G401 (cell line): Measurements from ENCODE around the gene ATP8B3. TPM values are rescaled to one million over a fixed set of nuclear protein-coding genes. Genes with fewer than 3 reads are reported as not detected.
"Not testable (repeated sequence)": the region's sequence is repeated elsewhere in the genome, so short reads cannot be mapped to it uniquely, and the experiment has no call there.

ENCODE experiments used
- DNase-seq: peaks from one replicate; pipeline ENCODE4 v3.0.0-alpha.2; 2015; ENCODE audit warnings: low spot score
- in situ Hi-C: cut with HindIII; loops from 2 replicates; pipeline ENCODE4 v1.10.0; 2016; ENCODE audit warnings: low sequenced_read_pairs, mixed read lengths
- total RNA-seq: library from RNA; depleted of rRNA; stranded (reverse); fragments of >200 nt; shearing (Covaris generic); gene quantifications from 2 replicates; pipeline ENCODE4 v1.2.3, GENCODE V29; 2014

The ATP8B3 gene
- total RNA-seq, 1 experiment from 2014 or later, result 5.5 TPM

DNA sequence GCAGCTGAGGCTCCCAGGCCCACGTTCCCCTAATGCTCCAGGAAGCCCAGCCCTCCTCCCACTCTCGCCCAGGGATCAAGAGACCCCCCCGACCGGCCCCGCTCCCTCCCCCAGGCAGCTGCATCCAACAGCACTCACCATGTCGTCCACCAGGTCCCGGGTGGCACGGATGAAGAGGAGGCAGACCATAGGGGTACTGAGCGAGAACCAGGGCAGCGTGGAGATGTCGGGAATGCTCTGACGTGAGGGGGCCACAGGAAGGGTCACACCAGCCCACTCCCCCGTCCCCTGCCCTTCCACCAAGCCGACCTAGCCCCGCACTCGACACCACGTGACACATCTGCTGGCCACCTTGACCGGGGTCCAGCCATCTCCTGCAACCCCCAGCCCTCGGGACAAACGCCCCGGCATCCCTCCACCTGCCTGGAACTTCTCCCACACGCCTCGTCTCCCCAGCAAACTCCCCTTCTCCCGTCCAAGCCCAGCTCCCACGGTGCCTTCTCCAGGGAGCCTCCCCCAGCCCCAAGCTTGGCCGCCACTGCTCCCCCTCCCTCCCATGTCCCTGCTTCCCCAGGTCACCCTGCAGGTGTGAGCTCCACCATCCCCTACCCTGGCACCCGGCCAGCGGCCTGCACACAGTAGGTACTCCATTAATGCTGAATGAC lies 4.9 kb downstream of the ATP8B3 start:
- DNase-seq, result no peak
- in situ Hi-C loops, result no loop called here

DNA sequence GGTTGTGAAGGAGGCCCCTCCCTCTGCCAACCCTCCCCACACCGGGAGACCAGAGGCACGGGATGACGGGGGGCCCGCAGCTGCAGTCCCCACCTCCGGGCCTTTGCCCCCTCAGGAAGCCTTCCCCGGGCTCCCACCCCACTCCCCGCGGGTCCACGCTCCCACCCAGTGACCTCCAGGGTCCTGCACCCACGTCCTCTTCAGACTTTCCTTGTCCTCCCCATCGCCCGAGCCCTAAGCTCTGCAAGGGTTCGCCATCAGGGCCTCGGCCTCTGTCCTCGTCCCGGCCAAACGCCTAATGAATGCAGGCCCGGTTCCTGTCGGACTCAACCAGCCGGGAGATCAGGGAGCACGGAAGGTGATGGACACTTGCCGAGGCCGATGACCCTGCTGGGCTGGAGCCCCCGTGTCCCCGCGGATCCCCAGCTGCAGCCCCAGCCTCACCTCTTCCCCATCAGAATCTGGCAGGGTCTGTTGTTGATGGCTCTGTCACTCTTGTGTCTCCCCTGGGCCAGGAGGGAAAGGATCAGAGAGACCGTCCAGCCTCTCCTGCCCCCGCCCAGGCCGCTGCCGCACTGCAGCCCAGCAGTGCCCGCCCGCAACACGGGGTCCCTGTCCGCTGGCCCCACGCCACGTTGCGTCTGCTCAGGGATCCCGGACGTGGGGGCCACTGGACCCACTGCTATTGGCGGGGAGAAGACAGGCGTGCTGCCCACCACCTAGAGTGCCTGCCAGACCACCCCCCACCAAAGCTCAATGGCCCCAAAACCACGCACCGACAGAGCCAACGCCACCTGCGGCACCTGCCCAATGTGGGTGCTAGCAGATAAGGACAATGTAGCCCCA lies 5.7 kb downstream of the ATP8B3 start:
- in situ Hi-C loops, result no loop called here
- no peak for DNase-seq

GRCh38 chr19:1805401-1806183 lies 6.5 kb downstream of the ATP8B3 start:
- in situ Hi-C loops, result no loop called here
- DNase-seq, result no peak

DNA sequence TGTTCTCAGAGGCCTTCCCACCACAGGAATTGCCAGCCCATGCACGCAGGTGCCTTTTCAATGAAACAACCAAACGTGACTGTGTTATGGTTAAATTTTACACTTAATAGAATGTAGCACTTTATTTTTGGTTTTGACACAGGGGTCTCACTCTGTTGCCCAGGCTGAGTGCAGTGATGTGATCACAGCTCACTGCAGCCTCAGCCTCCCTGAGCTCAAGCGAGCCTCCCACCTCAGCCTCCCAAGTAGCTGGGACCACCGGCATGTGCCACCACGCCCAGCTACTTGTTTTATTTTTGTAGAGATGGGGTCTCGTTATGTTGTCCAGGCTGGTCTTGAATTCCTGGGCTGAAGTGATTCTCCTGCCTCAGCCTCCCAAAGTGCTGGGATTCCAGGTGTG lies 7.2 kb downstream of the ATP8B3 start:
- no peak for DNase-seq
- in situ Hi-C loops, result no loop called here

- no peak for DNase-seq
- in situ Hi-C loops, result no loop called here
Measured at GRCh38 chr19:1799695-1800342, 12.3 kb downstream of the ATP8B3 start.

- in situ Hi-C loops, DNase-seq: not testable (repeated sequence)
Measured at GRCh38 chr19:1797313-1797712, 14.8 kb downstream of the ATP8B3 start.

DNA sequence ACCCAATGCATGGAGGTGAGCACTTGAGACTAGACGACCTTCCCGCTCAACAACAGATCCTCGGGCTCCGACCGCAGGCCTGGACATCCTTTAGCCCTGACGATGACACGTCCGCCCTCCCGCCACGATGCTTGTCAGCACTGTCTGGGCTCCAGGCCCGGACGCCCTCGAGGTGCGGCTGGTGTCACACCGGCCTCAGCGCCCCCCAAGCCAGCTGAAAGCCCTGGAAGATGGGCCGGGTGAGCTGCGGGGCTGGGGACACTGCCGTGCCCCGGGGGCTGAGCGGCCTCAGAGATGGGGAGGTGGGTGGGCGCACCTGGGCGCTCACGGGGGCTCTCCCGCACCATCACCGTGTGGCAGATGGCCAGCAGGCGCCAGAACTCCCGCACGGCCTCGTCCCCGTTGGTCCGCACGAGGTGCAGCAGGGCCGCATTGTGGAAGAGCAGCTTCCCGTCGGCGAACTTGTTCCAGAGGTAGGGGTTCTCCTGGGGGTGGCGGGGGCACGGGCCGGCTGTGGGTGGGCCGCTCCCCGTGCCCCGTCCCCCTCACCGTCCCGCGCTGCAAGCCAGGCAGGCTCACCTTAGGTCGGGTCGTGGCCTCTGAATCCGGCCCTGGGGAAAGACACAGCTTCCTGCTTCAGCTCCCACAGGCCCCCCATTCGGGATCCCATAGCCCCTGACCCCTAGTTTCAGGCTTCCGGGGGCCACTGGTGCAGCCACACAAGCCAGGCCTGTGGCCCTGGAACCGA lies 15.5 kb downstream of the ATP8B3 start:
- DNase-seq, result no peak
- in situ Hi-C loops, result no loop called here

DNA sequence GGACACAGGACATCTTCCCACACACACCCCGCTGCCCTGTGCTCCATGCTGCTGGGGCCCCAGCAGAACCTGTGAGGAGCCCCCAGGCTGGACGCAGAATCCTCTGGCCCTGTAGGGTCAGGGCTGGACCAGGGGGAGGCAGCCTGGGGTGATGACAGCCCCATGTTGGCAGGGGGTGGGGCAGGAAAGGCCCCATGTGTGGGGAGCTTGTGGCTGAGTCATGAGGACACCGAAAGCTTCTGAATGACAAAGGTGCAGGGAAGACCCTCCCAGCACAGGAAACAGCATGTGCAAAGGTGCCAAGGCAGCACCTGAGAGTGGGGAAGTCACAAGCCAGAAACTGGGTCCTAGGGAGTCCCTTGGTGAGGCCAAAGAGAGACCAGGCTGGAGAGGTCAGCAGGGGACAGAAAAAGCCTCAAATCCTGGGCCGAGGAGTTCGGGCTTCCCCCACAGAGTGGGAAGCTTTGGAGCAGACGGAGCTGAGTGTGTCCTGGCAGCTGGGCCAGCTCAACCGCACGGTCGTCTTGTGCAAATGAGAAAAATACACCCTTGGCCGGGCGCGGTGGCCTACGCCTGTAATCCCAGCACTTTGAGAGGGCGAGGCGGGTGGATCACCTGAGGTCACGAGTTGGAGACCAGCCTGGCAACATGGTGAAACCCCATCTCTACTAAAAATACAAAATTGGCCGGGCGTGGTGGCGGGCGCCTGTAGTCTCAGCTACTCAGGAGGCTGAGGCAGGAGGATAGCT lies 17.5 kb downstream of the ATP8B3 start:
- in situ Hi-C loops, result no loop called here
- no peak for DNase-seq

DNA sequence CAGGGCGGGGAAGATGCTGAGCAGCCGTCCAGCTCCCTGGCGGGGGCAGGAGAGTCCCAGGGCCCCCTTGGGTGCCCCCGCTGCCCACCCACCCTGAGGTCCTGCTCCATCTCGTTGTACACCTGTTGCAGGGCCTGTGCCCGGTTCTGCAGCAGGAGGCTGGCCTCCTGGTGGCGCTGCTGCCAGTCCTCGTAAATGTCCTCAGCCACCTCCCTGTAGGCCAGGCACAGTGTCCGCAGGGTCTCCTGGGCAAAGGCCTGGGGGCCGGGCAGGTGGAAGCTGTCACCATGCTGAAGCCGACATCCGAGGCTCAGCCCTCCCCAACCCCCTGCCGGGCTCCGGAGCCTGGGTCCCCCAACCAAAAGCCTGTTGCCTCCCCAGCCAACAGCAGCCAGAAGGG lies 20.2 kb downstream of the ATP8B3 start:
- in situ Hi-C loops, result no loop called here
- no peak for DNase-seq

DNA sequence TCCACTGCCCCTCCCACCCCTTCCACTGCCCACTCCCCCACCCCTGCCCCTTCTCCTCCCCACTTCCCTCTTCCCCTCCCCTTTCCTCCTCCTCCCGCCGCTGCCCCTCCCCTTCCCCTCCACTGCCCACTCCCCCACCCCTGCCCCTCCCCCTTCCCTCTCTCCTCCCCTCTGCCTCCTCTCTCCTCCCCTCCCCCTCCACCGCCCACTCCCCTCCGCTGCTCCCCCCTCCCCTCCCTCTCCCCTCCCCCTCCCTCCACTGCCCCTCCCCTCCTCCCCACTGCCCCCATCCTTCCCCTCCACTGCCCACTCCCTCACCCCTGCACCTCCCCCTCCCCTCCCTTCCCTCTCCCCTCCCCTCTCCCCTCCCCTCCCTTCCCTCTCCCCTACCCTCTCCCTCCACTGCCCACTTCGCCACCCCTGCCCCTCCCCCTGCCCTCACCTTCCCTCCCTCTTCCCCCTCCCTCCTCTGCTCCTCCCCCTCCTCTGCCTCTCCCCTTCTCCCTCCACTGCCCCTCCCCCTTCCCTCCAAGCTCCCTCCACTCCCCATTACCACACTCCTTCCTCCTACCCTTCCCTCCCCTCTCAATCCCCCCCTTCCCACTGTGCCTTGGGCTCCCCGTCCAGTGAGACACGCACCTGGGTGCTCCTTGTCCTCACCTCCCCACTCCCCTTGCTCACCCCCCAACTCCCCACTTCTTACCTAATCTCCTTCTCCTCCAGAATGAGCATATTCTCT lies 21.9 kb downstream of the ATP8B3 start:
- no peak for DNase-seq
- in situ Hi-C loops, result no loop called here

DNA sequence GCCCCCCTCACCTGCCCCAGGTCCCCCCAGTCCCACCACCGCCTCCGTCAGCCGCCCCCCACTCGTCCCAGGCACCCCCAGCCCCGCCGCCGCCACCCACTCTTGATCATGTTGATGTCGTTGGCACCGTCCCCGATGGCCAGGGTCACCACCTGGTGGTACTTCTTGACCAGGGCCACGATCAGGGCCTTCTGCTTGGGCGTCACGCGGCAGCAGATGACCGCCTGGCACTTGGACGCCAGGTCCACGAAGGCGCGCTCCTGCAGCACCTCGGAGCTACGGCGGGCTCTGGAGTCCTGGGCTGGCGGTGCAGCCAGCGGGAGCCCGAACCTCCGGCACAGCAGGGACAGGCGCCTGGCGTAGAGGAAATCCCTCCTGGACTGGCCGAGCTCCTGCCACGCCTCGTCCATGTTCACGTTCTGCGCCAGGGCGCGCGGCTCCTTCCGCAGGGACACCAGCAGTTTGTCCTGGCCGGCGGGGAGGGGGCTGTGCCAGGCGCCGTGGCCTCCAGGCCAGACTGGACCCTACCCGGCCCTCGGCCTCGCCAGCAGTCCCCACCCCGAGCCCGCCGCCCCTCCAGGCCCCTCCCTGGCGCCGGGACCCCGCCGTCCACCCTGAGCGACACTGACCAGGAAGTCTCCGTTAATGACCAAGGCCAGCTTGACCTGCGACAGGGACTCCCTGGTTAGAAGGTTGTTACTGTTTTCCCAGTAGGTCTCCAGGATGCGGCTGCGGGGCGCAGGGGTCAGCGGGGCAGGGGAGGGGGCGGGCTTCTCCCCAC lies 22.6 kb downstream of the ATP8B3 start:
- DNase-seq, result no peak
- in situ Hi-C loops, result no loop called here

GRCh38 chr19:1787116-1787515 lies 25.0 kb downstream of the ATP8B3 start:
- no peak for DNase-seq

DNA sequence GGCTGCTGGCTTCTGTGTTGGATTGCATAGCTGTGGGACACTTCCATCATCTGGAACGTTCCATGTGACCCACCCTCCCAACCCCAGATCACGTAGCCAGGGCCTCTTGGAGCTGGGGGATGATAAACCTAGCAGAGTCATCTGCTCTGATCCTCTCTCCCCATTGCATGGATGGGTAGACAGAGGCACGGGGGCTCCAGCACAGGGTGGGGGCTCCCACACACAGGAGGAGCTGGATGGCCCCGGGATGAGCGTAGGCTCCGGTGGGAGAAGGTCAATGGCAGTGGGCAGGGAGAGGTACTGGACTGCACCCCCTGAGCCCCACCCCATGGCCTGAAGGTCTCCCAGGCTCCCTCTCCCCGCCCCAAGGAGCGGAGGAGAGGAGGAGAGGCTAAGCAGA lies 25.4 kb downstream of the ATP8B3 start:
- DNase-seq, result no peak
- in situ Hi-C loops, result no loop called here

More at GRCh38 chr19:1787116-1787515, 25.0 kb downstream of the ATP8B3 start:
- in situ Hi-C loops, result no loop called here

- no peak for DNase-seq
- in situ Hi-C loops, result no loop called here
Measured at GRCh38 chr19:1785310-1785709, 26.8 kb downstream of the ATP8B3 start.

DNA sequence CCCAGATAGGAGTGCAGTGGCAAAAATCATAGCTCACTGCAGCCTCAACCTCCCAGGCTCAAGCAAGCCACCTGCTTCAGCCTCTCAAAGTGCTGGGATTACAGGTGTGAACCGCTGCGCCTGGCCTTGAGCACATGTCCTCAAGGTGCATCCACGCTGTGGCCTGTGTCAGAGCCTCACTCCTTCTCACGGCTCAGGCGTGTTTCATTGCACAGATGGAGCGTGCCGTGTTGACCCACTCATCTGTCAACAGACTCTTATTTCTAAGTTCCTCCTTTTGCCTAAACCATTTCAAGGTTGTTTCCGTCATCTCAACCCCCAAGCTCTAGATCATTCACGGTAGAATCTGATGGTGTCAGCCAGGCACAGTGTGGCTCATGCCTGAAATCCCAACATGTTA lies 28.2 kb downstream of the ATP8B3 start:
- DNase-seq, result no peak
- in situ Hi-C loops, result no loop called here

DNA sequence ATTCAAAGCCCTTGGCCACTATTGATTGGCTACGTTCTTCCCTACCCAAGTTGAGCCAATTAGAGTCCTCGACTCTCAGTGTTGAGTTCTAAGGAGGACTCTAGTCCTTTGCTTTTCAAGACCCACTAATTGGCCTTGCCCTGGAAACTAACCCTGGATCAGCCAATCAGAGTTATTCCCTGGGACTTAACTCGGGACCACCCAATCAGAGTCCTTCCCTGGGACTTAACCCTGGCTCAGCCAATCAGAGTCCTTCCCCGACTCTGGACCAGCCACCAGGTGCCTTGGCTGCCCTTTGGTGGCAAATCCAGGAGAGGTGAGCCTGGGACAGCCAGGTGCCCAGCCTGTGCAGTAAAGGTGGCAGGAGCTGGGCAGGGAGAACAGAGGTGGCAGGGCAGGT lies 28.7 kb downstream of the ATP8B3 start:
- in situ Hi-C loops, result no loop called here
- DNase-seq, result no peak

- in situ Hi-C loops, result no loop called here
Measured at GRCh38 chr19:1782521-1782920, 29.6 kb downstream of the ATP8B3 start.

More at GRCh38 chr19:1782521-1782920, 29.6 kb downstream of the ATP8B3 start:
- no peak for DNase-seq
